Neural cell (in vitro differentiated cells): ENCODE data around the gene RNF144B. TPM values are rescaled to one million over a fixed set of nuclear protein-coding genes. Genes with fewer than 3 reads are reported as not detected.

Experiments
- H2AFZ ChIP-seq: fragments of 200-600, 300-800 bp; sonication (generic), shearing (Covaris generic); 2 replicates; pipeline ENCODE4 v1.6.0; 2014; ENCODE audit warnings: low read depth, mild to moderate bottlenecking, antibody characterized with exemption, low read length, moderate library complexity
- H3F3A ChIP-seq: fragments of 200-600 bp; shearing (Covaris generic); 2 replicates; pipeline ENCODE4 v1.6.1; 2016; ENCODE audit warnings: mild to moderate bottlenecking, moderate library complexity, mixed read lengths, antibody characterized with exemption, low read length; ENCODE audit not compliant: insufficient read depth, poor library complexity, severe bottlenecking
- H3K27ac ChIP-seq: fragments of 200-600, 300-800 bp; sonication (generic), shearing (Covaris generic); 2 replicates; pipeline ENCODE4 v1.5.1; 2014; ENCODE audit warnings: mild to moderate bottlenecking, low read length, moderate library complexity
- H3K27me3 ChIP-seq: fragments of 300-800, 200-600 bp; sonication (generic), shearing (Covaris generic); 2 replicates; pipeline ENCODE4 v1.6.0; 2014; ENCODE audit warnings: mild to moderate bottlenecking, low read depth, low read length, moderate library complexity; ENCODE audit not compliant: insufficient read depth
- H3K36me3 ChIP-seq: fragments of 300-800, 200-600 bp; sonication (generic), shearing (Covaris generic); 2 replicates; pipeline ENCODE4 v1.5.1; 2014; ENCODE audit warnings: mild to moderate bottlenecking, antibody characterized with exemption, low read length, moderate library complexity; ENCODE audit not compliant: insufficient read depth
- H3K4me2 ChIP-seq: fragments of 300-800, 200-600 bp; sonication (generic), shearing (Covaris generic); 2 replicates; pipeline ENCODE4 v1.6.0; 2014; ENCODE audit warnings: mild to moderate bottlenecking, low read length
- H3K4me3 ChIP-seq: fragments of 300-800, 200-600 bp; sonication (generic), shearing (Covaris generic); 2 replicates; pipeline ENCODE4 v1.5.1; 2014; ENCODE audit warnings: mild to moderate bottlenecking, low read length, moderate library complexity
- H3K79me2 ChIP-seq: fragments of 200-600 bp; shearing (Covaris generic); replicated peaks from 2 replicates; pipeline ENCODE4 v1.6.0; 2014; ENCODE audit warnings: mild to moderate bottlenecking, low read length, moderate library complexity; ENCODE audit not compliant: insufficient read depth
- H3K9ac ChIP-seq: fragments of 300-800, 200-600 bp; sonication (generic), shearing (Covaris generic); 2 replicates; pipeline ENCODE4 v1.6.1; 2016; ENCODE audit warnings: mild to moderate bottlenecking, low read length, mixed read lengths
- H3K9me2 ChIP-seq: fragments of 200-600 bp; shearing (Covaris generic); 2 replicates; pipeline ENCODE4 v1.6.1; 2016; ENCODE audit warnings: mild to moderate bottlenecking, low read length, mixed read lengths; ENCODE audit not compliant: insufficient read depth
- H3K9me3 ChIP-seq: fragments of 200-600, 300-800 bp; sonication (generic), shearing (Covaris generic); 2 replicates; pipeline ENCODE4 v1.6.1; 2016; ENCODE audit warnings: mild to moderate bottlenecking, mixed run types, low read length, moderate library complexity, mixed read lengths
- H4K20me1 ChIP-seq: fragments of 200-600 bp; shearing (Covaris generic); 2 replicates; pipeline ENCODE4 v1.6.1; 2016; ENCODE audit warnings: mild to moderate bottlenecking, mixed run types; ENCODE audit not compliant: insufficient read depth
- CTCF ChIP-seq: fragments of 450-650 bp; IDR thresholded peaks from 2 replicates; pipeline ENCODE4 v1.5.1; 2014; ENCODE audit warnings: antibody characterized with exemption, mild to moderate bottlenecking, moderate library complexity; ENCODE audit not compliant: poor library complexity, severe bottlenecking
- EP300 ChIP-seq: fragments of 450-650 bp; conservative IDR thresholded peaks from 2 replicates; pipeline ENCODE4 v1.6.1; 2014; ENCODE audit warnings: antibody characterized with exemption, mild to moderate bottlenecking, moderate library complexity; ENCODE audit not compliant: poor library complexity, severe bottlenecking
- EZH2 ChIP-seq: fragments of 200-600, 300-800 bp; shearing (Covaris generic), sonication (generic); IDR thresholded peaks from 2 replicates; pipeline ENCODE4 v1.6.1; 2014; ENCODE audit warnings: antibody characterized with exemption, low read length, borderline replicate concordance, mild to moderate bottlenecking; ENCODE audit not compliant: insufficient read depth, poor library complexity, severe bottlenecking
- MXI1 ChIP-seq: fragments of 450-650 bp; conservative IDR thresholded peaks from 2 replicates; pipeline ENCODE4 v1.6.1; 2014; ENCODE audit warnings: antibody characterized with exemption, mild to moderate bottlenecking; ENCODE audit not compliant: poor library complexity, severe bottlenecking
- POLR2AphosphoS5 ChIP-seq: IDR thresholded peaks from 2 replicates; pipeline ENCODE4 v1.6.1; 2012
- RAD21 ChIP-seq: fragments of 450-650 bp; conservative IDR thresholded peaks from 2 replicates; pipeline ENCODE4 v1.6.1; 2014; ENCODE audit warnings: antibody characterized with exemption, mild to moderate bottlenecking, moderate library complexity
- SMC3 ChIP-seq: fragments of 450-650 bp; conservative IDR thresholded peaks from 2 replicates; pipeline ENCODE4 v1.6.1; 2014; ENCODE audit warnings: antibody characterized with exemption, mild to moderate bottlenecking, moderate library complexity; ENCODE audit not compliant: poor library complexity
- TAF1 ChIP-seq: IDR thresholded peaks from 2 replicates; pipeline ENCODE4 v1.6.1; 2012; ENCODE audit warnings: low read depth
- polyA plus RNA-seq: library from polyadenylated mRNA; depleted of rRNA; stranded (reverse); fragments of >200 nt; gene quantifications from 2 replicates; pipeline ENCODE4 v1.2.3, GENCODE V29; 2014
- TF ChIP-seq, protein P1 (sequence below): IDR thresholded peaks from 2 replicates; pipeline ENCODE4 v1.6.1; 2012; ENCODE audit warnings: borderline replicate concordance

The RNF144B gene
- polyA plus RNA-seq, 1 donor from 2014 or later = 0.15 TPM

DNA sequence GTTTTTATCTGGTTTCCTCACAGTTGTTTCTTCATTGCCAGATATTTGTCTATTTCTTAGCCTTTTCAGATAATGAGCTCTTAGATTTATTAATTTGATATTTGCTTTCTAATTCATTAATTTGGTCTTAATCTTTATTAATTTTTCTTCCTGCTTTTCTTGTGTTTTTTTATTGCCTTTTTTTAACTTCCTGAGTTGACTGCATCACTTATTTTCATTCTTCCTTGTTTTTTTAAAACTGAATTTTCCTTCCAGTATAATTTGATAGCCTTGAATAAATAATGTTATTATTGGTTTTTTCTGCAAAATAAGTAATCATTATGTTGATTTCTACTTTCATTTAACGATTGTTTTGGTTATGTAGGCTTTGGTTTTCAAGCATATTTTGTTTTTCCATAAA, 91.5 kb downstream of the RNF144B start:
- H4K20me1 ChIP-seq = no peaks in the 10 kb centered on the region
- H3K9me2 ChIP-seq = no peaks in the 10 kb centered on the region
- H3K9me3 ChIP-seq = no peaks in the 10 kb centered on the region
- no peak overlapping the region for H3K4me3 ChIP-seq
- H3K9ac ChIP-seq = no peak overlapping the region
- H2AFZ ChIP-seq = no peak overlapping the region
- H3K79me2 ChIP-seq = no peaks in the 10 kb centered on the region
- TF ChIP-seq SMC3 = no peak
- TF ChIP-seq POLR2AphosphoS5 = no peak
- no peak overlapping the region for H3K4me2 ChIP-seq
- H3K36me3 ChIP-seq = no peaks in the 10 kb centered on the region
- H3K27me3 ChIP-seq = no peaks in the 10 kb centered on the region
- H3K27ac ChIP-seq = no peak overlapping the region
- no peaks in the 10 kb centered on the region for H3F3A ChIP-seq

- no peaks in the 10 kb centered on the region for H3F3A ChIP-seq
- no peak overlapping the region for H3K4me3 ChIP-seq
- H3K27ac ChIP-seq = no peak overlapping the region
- H3K9ac ChIP-seq = no peak overlapping the region
- H3K9me2 ChIP-seq = no peaks in the 10 kb centered on the region
- no peak overlapping the region for H3K4me2 ChIP-seq
- H3K27me3 ChIP-seq = no peaks in the 10 kb centered on the region
- H3K79me2 ChIP-seq = no peaks in the 10 kb centered on the region
- no peak overlapping the region for H2AFZ ChIP-seq
- TF ChIP-seq POLR2AphosphoS5 (no peak), CTCF (no peak), RAD21 (no peak), SMC3 (no peak), EZH2 (no peak), EP300 (no peak), TAF1 (no peak), MXI1 (no peak)
- TF ChIP-seq, protein P1, sequence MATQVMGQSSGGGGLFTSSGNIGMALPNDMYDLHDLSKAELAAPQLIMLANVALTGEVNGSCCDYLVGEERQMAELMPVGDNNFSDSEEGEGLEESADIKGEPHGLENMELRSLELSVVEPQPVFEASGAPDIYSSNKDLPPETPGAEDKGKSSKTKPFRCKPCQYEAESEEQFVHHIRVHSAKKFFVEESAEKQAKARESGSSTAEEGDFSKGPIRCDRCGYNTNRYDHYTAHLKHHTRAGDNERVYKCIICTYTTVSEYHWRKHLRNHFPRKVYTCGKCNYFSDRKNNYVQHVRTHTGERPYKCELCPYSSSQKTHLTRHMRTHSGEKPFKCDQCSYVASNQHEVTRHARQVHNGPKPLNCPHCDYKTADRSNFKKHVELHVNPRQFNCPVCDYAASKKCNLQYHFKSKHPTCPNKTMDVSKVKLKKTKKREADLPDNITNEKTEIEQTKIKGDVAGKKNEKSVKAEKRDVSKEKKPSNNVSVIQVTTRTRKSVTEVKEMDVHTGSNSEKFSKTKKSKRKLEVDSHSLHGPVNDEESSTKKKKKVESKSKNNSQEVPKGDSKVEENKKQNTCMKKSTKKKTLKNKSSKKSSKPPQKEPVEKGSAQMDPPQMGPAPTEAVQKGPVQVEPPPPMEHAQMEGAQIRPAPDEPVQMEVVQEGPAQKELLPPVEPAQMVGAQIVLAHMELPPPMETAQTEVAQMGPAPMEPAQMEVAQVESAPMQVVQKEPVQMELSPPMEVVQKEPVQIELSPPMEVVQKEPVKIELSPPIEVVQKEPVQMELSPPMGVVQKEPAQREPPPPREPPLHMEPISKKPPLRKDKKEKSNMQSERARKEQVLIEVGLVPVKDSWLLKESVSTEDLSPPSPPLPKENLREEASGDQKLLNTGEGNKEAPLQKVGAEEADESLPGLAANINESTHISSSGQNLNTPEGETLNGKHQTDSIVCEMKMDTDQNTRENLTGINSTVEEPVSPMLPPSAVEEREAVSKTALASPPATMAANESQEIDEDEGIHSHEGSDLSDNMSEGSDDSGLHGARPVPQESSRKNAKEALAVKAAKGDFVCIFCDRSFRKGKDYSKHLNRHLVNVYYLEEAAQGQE = no peak
- H4K20me1 ChIP-seq = no peaks in the 10 kb centered on the region
- H3K9me3 ChIP-seq = no peaks in the 10 kb centered on the region
- no peaks in the 10 kb centered on the region for H3K36me3 ChIP-seq
Measured at GRCh38 chr6:18481870-18482269, 94.7 kb downstream of the RNF144B start.
